ENCODE measurements around the gene FAM162A. TPM values are rescaled to one million over a fixed set of nuclear protein-coding genes. Genes with fewer than 3 reads are reported as not detected.
A peak's percentile ranks its signal among the peaks of the same experiment; 100 is the strongest.
"Not testable (repeated sequence)": the region's sequence is repeated elsewhere in the genome, so short reads cannot be mapped to it uniquely, and the experiment has no call there.

The FAM162A gene
- total RNA-seq, 1 donor from 2014 or later, result 51.2 TPM

- Mint-ChIP-seq H3K4me1 (peaks cover 10% of the 10 kb centered on the region), H3K27me3 (ENCODE audit: low read depth) (no peaks in the 10 kb centered on the region), H3K4me3 (no peak overlapping the region), H3K36me3 (peaks cover 18% of the 10 kb centered on the region), H3K27ac (no peak overlapping the region), H3K9me3 (no peaks in the 10 kb centered on the region)
- DNase-seq (ENCODE audit: low spot score in 2 of 2, unreplicated experiment in 2 of 2), result no peak
- TF ChIP-seq, protein P1, sequence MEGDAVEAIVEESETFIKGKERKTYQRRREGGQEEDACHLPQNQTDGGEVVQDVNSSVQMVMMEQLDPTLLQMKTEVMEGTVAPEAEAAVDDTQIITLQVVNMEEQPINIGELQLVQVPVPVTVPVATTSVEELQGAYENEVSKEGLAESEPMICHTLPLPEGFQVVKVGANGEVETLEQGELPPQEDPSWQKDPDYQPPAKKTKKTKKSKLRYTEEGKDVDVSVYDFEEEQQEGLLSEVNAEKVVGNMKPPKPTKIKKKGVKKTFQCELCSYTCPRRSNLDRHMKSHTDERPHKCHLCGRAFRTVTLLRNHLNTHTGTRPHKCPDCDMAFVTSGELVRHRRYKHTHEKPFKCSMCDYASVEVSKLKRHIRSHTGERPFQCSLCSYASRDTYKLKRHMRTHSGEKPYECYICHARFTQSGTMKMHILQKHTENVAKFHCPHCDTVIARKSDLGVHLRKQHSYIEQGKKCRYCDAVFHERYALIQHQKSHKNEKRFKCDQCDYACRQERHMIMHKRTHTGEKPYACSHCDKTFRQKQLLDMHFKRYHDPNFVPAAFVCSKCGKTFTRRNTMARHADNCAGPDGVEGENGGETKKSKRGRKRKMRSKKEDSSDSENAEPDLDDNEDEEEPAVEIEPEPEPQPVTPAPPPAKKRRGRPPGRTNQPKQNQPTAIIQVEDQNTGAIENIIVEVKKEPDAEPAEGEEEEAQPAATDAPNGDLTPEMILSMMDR (IDR thresholded peaks at IDR 0.05; ENCODE audit: unreplicated experiment), result no peak
Observed at GRCh38 chr3:122421836-122422235, 37.9 kb downstream of the FAM162A start.

GRCh38 chr3:122427857-122428471 is 44.0 kb downstream of the FAM162A start:
- TF ChIP-seq, protein P1 (IDR thresholded peaks at IDR 0.05; ENCODE audit: unreplicated experiment), result no peak
- H3K4me1 Mint-ChIP-seq, result no peaks in the 10 kb centered on the region
- no peaks in the 10 kb centered on the region for H3K27me3 Mint-ChIP-seq (ENCODE audit: low read depth)
- no peak for DNase-seq (ENCODE audit: low spot score in 2 of 2, unreplicated experiment in 2 of 2)
- H3K9me3 Mint-ChIP-seq, result no peaks in the 10 kb centered on the region
- H3K27ac Mint-ChIP-seq, result peak overlapping the region; percentile 26
- H3K36me3 Mint-ChIP-seq, result peaks cover 47% of the 10 kb centered on the region
- no peak overlapping the region for H3K4me3 Mint-ChIP-seq

- no peaks in the 10 kb centered on the region for H3K27me3 Mint-ChIP-seq (ENCODE audit: low read depth)
- H3K27ac Mint-ChIP-seq, result no peak overlapping the region
- no peak for DNase-seq (ENCODE audit: low spot score in 2 of 2, unreplicated experiment in 2 of 2)
Observed at GRCh38 chr3:122430371-122430770, 46.4 kb downstream of the FAM162A start.

GRCh38 chr3:122435950-122436349 is 52.0 kb downstream of the FAM162A start:
- H3K27ac Mint-ChIP-seq, result no peak overlapping the region
- TF ChIP-seq, protein P1 (IDR thresholded peaks at IDR 0.05; ENCODE audit: unreplicated experiment), result no peak

More at GRCh38 chr3:122430371-122430770, 46.4 kb downstream of the FAM162A start:
- Mint-ChIP-seq H3K4me1 (no peaks in the 10 kb centered on the region), H3K9me3 (peaks cover 3% of the 10 kb centered on the region), H3K4me3 (no peak overlapping the region), H3K36me3 (peaks cover 59% of the 10 kb centered on the region)
- TF ChIP-seq, protein P1 (IDR thresholded peaks at IDR 0.05; ENCODE audit: unreplicated experiment), result no peak

GRCh38 chr3:122443090-122443489 is 59.1 kb downstream of the FAM162A start:
- Mint-ChIP-seq H3K27me3 (ENCODE audit: low read depth) (no peaks in the 10 kb centered on the region), H3K4me1 (no peaks in the 10 kb centered on the region), H3K27ac (peak overlapping the region; percentile 60), H3K36me3 (peaks cover 83% of the 10 kb centered on the region), H3K9me3 (peaks cover 40% of the 10 kb centered on the region), H3K4me3 (no peak overlapping the region)
- TF ChIP-seq, protein P1 (IDR thresholded peaks at IDR 0.05; ENCODE audit: unreplicated experiment), result no peak
- DNase-seq (ENCODE audit: low spot score in 2 of 2, unreplicated experiment in 2 of 2), result no peak

More at GRCh38 chr3:122435950-122436349, 52.0 kb downstream of the FAM162A start:
- DNase-seq (ENCODE audit: low spot score in 2 of 2, unreplicated experiment in 2 of 2), result no peak
- Mint-ChIP-seq H3K36me3 (peaks cover 57% of the 10 kb centered on the region), H3K4me1 (no peaks in the 10 kb centered on the region), H3K9me3 (peaks cover 19% of the 10 kb centered on the region), H3K27me3 (ENCODE audit: low read depth) (no peaks in the 10 kb centered on the region), H3K4me3 (no peak overlapping the region)

DNA sequence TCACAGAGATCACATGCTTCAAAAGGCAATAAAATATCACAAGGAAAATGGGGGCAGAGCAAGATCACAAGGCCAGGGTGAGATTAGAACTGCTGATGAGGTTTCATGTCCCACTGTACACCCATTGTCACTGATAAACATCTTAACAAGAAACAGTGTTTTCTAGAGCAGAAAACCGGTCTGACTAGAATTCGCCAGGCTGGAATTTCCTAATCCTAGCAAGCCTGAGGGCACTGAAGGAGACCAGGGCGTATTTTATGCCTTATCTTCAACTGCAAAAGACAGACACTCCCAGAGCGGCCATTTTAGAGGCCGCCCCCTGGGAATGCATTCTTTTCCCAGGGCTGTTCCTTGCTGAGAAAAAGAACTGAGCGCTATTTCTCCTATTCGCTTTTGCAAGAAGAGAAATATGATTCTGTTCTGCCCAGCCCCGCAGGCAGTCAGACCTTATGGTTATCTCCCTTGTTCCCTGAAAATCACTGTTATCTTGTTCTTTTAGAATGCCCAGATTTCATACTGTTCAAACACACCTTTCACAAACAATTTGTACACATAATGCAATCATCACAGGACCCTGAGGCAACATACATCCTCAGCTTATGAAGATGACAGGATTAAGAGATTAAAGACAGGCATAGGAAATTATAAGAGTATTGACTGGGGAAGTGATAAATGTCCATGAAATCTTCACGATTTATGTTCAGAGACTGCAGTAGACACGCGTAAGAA is 59.9 kb downstream of the FAM162A start:
- Mint-ChIP-seq H3K9me3 (peaks cover 43% of the 10 kb centered on the region), H3K36me3 (peaks cover 86% of the 10 kb centered on the region), H3K27ac (peak overlapping the region; percentile 60)
- H3K27me3 Mint-ChIP-seq (ENCODE audit: low read depth); H3K4me1 Mint-ChIP-seq; H3K4me3 Mint-ChIP-seq; DNase-seq (ENCODE audit: low spot score in 2 of 2, unreplicated experiment in 2 of 2): not testable (repeated sequence)

DNA sequence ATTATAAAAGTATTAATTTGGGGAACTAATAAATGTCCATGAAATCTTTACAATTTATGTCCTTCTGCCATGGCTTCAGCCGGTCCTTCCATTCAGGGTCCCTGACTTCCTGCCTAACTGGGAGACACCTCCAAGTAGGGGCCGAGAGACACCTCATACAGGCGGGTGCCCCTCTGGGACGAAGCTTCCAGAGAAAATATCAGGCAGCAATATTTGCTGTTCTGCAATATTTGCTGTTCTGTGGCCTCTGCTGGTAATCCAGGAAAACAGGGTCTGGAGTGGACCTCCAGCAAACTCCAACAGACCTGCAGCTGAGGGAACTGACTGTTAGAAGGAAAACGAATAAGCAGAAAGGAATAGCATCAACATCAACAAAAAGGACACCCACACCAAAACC is 60.5 kb downstream of the FAM162A start:
- H3K27me3 Mint-ChIP-seq (ENCODE audit: low read depth); H3K4me3 Mint-ChIP-seq; H3K4me1 Mint-ChIP-seq; H3K27ac Mint-ChIP-seq; DNase-seq (ENCODE audit: low spot score in 2 of 2, unreplicated experiment in 2 of 2): not testable (repeated sequence)
- peaks cover 45% of the 10 kb centered on the region for H3K9me3 Mint-ChIP-seq
- H3K36me3 Mint-ChIP-seq, result peaks cover 88% of the 10 kb centered on the region

DNA sequence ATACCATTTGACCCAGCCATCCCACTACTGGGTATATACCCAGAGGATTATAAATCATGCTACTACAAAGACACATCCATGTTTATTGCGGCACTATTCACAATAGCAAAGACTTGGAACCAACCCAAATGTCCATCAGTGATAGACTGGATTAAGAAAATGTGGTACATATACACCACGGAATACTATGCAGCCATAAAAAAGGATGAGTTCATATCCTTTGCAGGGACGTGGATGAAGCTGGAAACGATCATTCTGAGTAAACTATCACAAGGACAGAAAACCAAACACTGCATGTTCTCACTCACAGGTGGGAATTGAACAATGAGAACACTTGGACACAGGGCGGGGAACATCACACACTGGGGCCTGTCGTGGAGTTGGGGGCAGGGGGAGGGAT is 64.2 kb downstream of the FAM162A start:
- Mint-ChIP-seq H3K9me3 (peaks cover 45% of the 10 kb centered on the region), H3K36me3 (peaks cover 83% of the 10 kb centered on the region)
- not testable (repeated sequence) for H3K4me1 Mint-ChIP-seq; H3K4me3 Mint-ChIP-seq; H3K27me3 Mint-ChIP-seq (ENCODE audit: low read depth); DNase-seq (ENCODE audit: low spot score in 2 of 2, unreplicated experiment in 2 of 2); H3K27ac Mint-ChIP-seq

Measured in mesothelial cell of epicardium (in vitro differentiated cells).